H7 (cell line): ENCODE measurements around the gene PARM1. TPM values are rescaled to one million over a fixed set of nuclear protein-coding genes. Genes with fewer than 3 reads are reported as not detected.
A peak's percentile ranks its signal among the peaks of the same experiment; 100 is the strongest.

Source experiments
- DNase-seq: peaks from one replicate; pipeline ENCODE4 v3.0.0; 2012
- H3K27me3 ChIP-seq: 2 replicates; pipeline ENCODE4 v1.6.0; 2011; ENCODE audit warnings: mild to moderate bottlenecking, low read length; ENCODE audit not compliant: control insufficient read depth, insufficient read depth
- H3K36me3 ChIP-seq: replicated peaks from 2 replicates; pipeline ENCODE4 v1.5.1; 2011; ENCODE audit warnings: low read length; ENCODE audit not compliant: control insufficient read depth, insufficient read depth
- H3K4me3 ChIP-seq: 2 replicates; pipeline ENCODE4 v1.5.1; 2011; ENCODE audit warnings: low read depth, mild to moderate bottlenecking, control low read depth, low read length, moderate library complexity; ENCODE audit not compliant: insufficient read depth
- total RNA-seq: library from RNA; depleted of rRNA; stranded (reverse); fragments of >200 nt; shearing (Covaris generic); gene quantifications from 2 replicates; pipeline ENCODE4 v1.2.3, GENCODE V29; 2014

The PARM1 gene
- total RNA-seq, 1 experiment from 2014 or later, result 2.5 TPM

- H3K4me3 ChIP-seq, result no peak overlapping the region
Measured at GRCh38 chr4:75046226-75046625, 113.3 kb downstream of the PARM1 start.

GRCh38 chr4:75046641-75047040 lies 113.7 kb downstream of the PARM1 start:
- DNase-seq, result no peak

More at GRCh38 chr4:75046226-75046625, 113.3 kb downstream of the PARM1 start:
- no peaks in the 10 kb centered on the region for H3K36me3 ChIP-seq
- DNase-seq, result no peak
- no peaks in the 10 kb centered on the region for H3K27me3 ChIP-seq

GRCh38 chr4:75048208-75048879 lies 115.4 kb downstream of the PARM1 start:
- H3K36me3 ChIP-seq, result no peaks in the 10 kb centered on the region
- H3K27me3 ChIP-seq, result no peaks in the 10 kb centered on the region
- H3K4me3 ChIP-seq, result no peak overlapping the region
- DNase-seq, result peak; percentile 41

More at GRCh38 chr4:75046641-75047040, 113.7 kb downstream of the PARM1 start:
- Histone ChIP-seq H3K4me3 (no peak overlapping the region), H3K27me3 (no peaks in the 10 kb centered on the region), H3K36me3 (no peaks in the 10 kb centered on the region)

GRCh38 chr4:75051431-75051830 lies 118.5 kb downstream of the PARM1 start:
- Histone ChIP-seq H3K4me3 (no peak overlapping the region), H3K27me3 (no peaks in the 10 kb centered on the region), H3K36me3 (no peaks in the 10 kb centered on the region)
- DNase-seq, result no peak

GRCh38 chr4:75053352-75053751 lies 120.4 kb downstream of the PARM1 start:
- H3K36me3 ChIP-seq, result no peaks in the 10 kb centered on the region
- DNase-seq, result no peak
- H3K27me3 ChIP-seq, result no peaks in the 10 kb centered on the region
- H3K4me3 ChIP-seq, result no peak overlapping the region

GRCh38 chr4:75054078-75054477 lies 121.2 kb downstream of the PARM1 start:
- H3K4me3 ChIP-seq, result no peak overlapping the region
- no peaks in the 10 kb centered on the region for H3K27me3 ChIP-seq
- DNase-seq, result no peak
- H3K36me3 ChIP-seq, result no peaks in the 10 kb centered on the region

- Histone ChIP-seq H3K27me3 (no peaks in the 10 kb centered on the region), H3K36me3 (no peaks in the 10 kb centered on the region), H3K4me3 (no peak overlapping the region)
- DNase-seq, result no peak
Measured at GRCh38 chr4:75056277-75056676, 123.4 kb downstream of the PARM1 start.

- H3K27me3 ChIP-seq, result no peaks in the 10 kb centered on the region
- H3K4me3 ChIP-seq, result no peak overlapping the region
- peak; percentile 21 for DNase-seq
- H3K36me3 ChIP-seq, result no peaks in the 10 kb centered on the region
Measured at GRCh38 chr4:75057369-75057768, 124.5 kb downstream of the PARM1 start.

GRCh38 chr4:75058486-75058885 lies 125.6 kb downstream of the PARM1 start:
- H3K4me3 ChIP-seq, result no peak overlapping the region
- DNase-seq, result no peak
- H3K36me3 ChIP-seq, result no peaks in the 10 kb centered on the region
- H3K27me3 ChIP-seq, result no peaks in the 10 kb centered on the region

GRCh38 chr4:75063433-75063832 lies 130.5 kb downstream of the PARM1 start:
- no peaks in the 10 kb centered on the region for H3K27me3 ChIP-seq
- no peak overlapping the region for H3K4me3 ChIP-seq
- H3K36me3 ChIP-seq, result no peaks in the 10 kb centered on the region
- no peak for DNase-seq

GRCh38 chr4:75065909-75066308 lies 133.0 kb downstream of the PARM1 start:
- no peak overlapping the region for H3K4me3 ChIP-seq
- H3K27me3 ChIP-seq, result no peaks in the 10 kb centered on the region
- no peaks in the 10 kb centered on the region for H3K36me3 ChIP-seq
- DNase-seq, result no peak

- Histone ChIP-seq H3K27me3 (no peaks in the 10 kb centered on the region), H3K36me3 (no peaks in the 10 kb centered on the region), H3K4me3 (no peak overlapping the region)
- no peak for DNase-seq
Measured at GRCh38 chr4:75069493-75070074, 136.7 kb downstream of the PARM1 start.

GRCh38 chr4:75071317-75071716 lies 138.4 kb downstream of the PARM1 start:
- Histone ChIP-seq H3K36me3 (no peaks in the 10 kb centered on the region), H3K27me3 (no peaks in the 10 kb centered on the region), H3K4me3 (no peak overlapping the region)
- DNase-seq, result no peak

GRCh38 chr4:75080888-75081287 lies 148.0 kb downstream of the PARM1 start:
- Histone ChIP-seq H3K4me3 (no peak overlapping the region), H3K27me3 (no peaks in the 10 kb centered on the region), H3K36me3 (no peaks in the 10 kb centered on the region)
- DNase-seq, result no peak

GRCh38 chr4:75081561-75081960 lies 148.6 kb downstream of the PARM1 start:
- Histone ChIP-seq H3K4me3 (no peak overlapping the region), H3K36me3 (no peaks in the 10 kb centered on the region), H3K27me3 (no peaks in the 10 kb centered on the region)
- DNase-seq, result no peak
